ENCODE measurements around the gene KLHL18.
"Not testable (repeated sequence)": the region's sequence is repeated elsewhere in the genome, so short reads cannot be mapped to it uniquely, and the experiment has no call there.

KLHL18 gene

DNA sequence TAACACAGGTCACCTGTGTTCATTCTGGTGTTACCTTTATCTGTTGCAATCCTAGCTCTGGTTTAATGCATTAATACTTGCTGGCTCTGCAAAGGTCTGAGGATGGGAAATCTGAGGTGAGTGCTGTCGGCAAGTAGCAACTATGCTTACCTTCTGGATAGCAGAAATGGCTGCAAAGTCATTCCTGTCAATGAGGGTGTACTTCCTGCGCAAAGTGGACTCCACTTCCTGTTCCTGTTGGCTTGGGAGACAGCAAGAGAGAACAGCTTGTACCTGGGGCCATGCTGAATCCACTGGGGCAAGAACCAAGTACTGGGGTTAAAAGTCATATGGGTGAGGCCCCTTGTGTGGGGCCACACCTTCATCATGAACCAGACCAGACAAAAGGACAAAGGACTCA lies 37.5 kb upstream of the KLHL18 start:
- DNase-seq (ENCODE audit: extremely low spot score), result no peak
- TF ChIP-seq FOXM1 (IDR thresholded peaks at IDR 0.05; ENCODE audit: borderline replicate concordance) (no peak), ELF4 (IDR thresholded peaks at IDR 0.05) (no peak), ZNF384 (IDR thresholded peaks at IDR 0.05) (no peak), SP1 (IDR thresholded peaks at IDR 0.05) (no peak), FOXA1 (IDR thresholded peaks at IDR 0.05) (no peak), BHLHE40 (IDR thresholded peaks at IDR 0.05; ENCODE audit: borderline replicate concordance) (no peak), ARNT (IDR thresholded peaks at IDR 0.05) (no peak), CTBP1 (IDR thresholded peaks at IDR 0.05; ENCODE audit: borderline replicate concordance) (no peak), PKNOX1 (IDR thresholded peaks at IDR 0.05) (no peak), LEF1 (IDR thresholded peaks at IDR 0.05; ENCODE audit: borderline replicate concordance) (no peak)
- POLR2A ChIA-PET, result no interaction called here
- CTCF ChIA-PET, result no interaction called here

GRCh38 chr3:47247131-47248064 lies 35.3 kb upstream of the KLHL18 start:
- TF ChIP-seq ELF4 (IDR thresholded peaks at IDR 0.05) (no peak), ARNT (IDR thresholded peaks at IDR 0.05) (no peak), LEF1 (IDR thresholded peaks at IDR 0.05; ENCODE audit: borderline replicate concordance) (no peak), HDGF (IDR thresholded peaks at IDR 0.05; ENCODE audit: borderline replicate concordance) (no peak), NFRKB (IDR thresholded peaks at IDR 0.05) (no peak), ZNF384 (IDR thresholded peaks at IDR 0.05) (no peak), FOXM1 (IDR thresholded peaks at IDR 0.05; ENCODE audit: borderline replicate concordance) (no peak), CTBP1 (IDR thresholded peaks at IDR 0.05; ENCODE audit: borderline replicate concordance) (no peak), BHLHE40 (IDR thresholded peaks at IDR 0.05; ENCODE audit: borderline replicate concordance) (no peak), PKNOX1 (IDR thresholded peaks at IDR 0.05) (no peak), SP1 (IDR thresholded peaks at IDR 0.05) (no peak), TARDBP (IDR thresholded peaks at IDR 0.05) (no peak), SUZ12 (IDR thresholded peaks at IDR 0.05) (no peak), FOXA1 (IDR thresholded peaks at IDR 0.05) (no peak), L3MBTL2 (conservative IDR thresholded peaks at IDR 0.05) (no peak), FOXK2 (IDR thresholded peaks at IDR 0.05) (no peak)
- DNase-seq (ENCODE audit: extremely low spot score), result no peak
- CTCF ChIA-PET, result interaction anchor here (0.7 kb wide), 1 partner anchor 76 kb away, joined by 5 read pairs; no protein-coding TSS in a partner anchor
- POLR2A ChIA-PET, result no interaction called here

DNA sequence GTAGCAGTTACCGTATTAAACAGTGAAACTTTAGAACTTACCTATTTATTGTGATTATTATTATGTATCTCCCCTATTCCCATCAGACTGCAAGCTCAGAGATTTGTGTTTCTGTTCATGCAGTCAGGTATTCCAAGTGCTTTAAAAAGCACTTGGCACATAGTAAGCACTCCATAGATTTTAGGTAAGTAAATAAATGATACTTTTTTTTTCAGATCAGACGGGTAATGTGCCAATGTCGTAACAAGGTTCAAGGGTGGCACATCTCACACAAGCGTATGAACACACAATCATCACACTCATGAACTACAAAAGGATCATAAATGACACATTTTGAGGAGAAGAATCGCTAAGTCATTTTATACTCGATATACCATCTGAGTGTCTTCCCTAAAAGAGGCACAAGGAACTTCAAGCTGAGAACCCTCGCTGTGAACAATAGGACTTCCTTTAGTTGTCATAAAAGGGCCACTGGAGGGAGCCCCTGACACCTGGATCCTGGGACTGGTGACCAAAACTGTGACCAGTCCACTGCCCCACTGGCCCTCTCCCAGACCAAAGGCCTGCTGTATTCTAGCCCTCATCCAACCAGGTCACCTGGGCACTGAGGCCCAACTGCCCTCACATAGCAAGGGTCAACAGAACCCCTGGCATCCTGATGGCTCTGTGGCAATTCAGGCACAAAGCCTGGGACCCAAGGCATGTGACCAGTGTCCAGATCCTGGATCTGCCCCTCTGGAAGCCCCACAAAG lies 32.3 kb upstream of the KLHL18 start:
- no peak for TF ChIP-seq TARDBP (IDR thresholded peaks at IDR 0.05)
- POLR2A ChIA-PET, result interaction anchor here (1.2 kb wide), 1 partner anchor 32 kb away, joined by 3 read pairs; the partner anchor contains the start of genes KIF9 and KLHL18
- DNase-seq (ENCODE audit: extremely low spot score), result peak; percentile 45
- CTCF ChIA-PET, result interaction anchor here (1.0 to 1.3 kb wide), 3 partner anchors 17 to 74 kb away, joined by 3 to 5 read pairs (median 3); no protein-coding TSS in a partner anchor

- POLR2A ChIA-PET; DNase-seq (ENCODE audit: extremely low spot score): not testable (repeated sequence)
- CTCF ChIA-PET, result interaction anchor here (1.0 to 1.3 kb wide), 3 partner anchors 16 to 73 kb away, joined by 3 to 5 read pairs (median 3); no protein-coding TSS in a partner anchor
Measured at GRCh38 chr3:47251085-47251484, 31.7 kb upstream of the KLHL18 start.

DNA sequence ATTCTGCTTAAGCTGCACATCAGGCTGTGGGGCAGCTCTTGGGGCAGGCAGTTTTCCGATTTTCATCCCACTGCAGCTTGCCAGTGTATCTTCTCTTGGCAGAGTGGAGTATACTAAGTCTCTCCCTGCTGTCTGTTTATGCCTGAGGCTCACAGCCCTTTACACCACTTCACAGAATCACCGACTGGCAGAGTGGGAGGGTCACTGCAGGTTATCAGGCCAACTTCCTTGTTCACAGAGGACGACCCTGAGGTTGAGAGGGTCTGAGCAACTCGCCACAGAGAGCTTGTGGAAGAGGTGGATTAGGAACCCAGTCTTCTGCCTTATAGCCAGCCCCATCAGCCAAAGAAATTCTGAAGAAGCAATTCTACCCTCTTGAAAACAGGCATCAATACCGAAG lies 31.1 kb upstream of the KLHL18 start:
- ChIA-PET CTCF (no interaction called here), POLR2A (no interaction called here)
- no peak for DNase-seq (ENCODE audit: extremely low spot score)
- TF ChIP-seq ARNT (IDR thresholded peaks at IDR 0.05) (no peak), FOXM1 (IDR thresholded peaks at IDR 0.05; ENCODE audit: borderline replicate concordance) (no peak), SP1 (IDR thresholded peaks at IDR 0.05) (no peak), FOXK2 (IDR thresholded peaks at IDR 0.05) (no peak)

DNA sequence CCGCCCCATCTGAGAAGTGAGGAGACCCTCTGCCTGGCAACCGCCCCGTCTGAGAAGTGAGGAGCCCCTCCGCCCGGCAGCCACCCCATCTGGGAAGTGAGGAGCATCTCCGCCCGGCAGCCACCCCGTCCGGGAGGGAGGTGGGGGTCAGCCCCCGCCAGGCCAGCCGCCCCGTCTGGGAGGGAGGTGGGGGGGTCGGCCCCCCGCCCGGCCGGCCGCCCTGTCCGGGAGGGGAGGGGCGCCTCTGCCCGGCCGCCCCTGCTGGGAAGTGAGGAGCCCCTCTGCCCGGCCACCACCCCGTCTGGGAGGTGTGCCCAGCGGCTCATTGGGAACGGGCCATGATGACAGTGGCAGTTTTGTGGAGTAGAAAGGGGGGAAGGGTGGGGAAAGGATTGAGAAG lies 26.4 kb upstream of the KLHL18 start:
- POLR2A ChIA-PET, result not testable (repeated sequence)

DNA sequence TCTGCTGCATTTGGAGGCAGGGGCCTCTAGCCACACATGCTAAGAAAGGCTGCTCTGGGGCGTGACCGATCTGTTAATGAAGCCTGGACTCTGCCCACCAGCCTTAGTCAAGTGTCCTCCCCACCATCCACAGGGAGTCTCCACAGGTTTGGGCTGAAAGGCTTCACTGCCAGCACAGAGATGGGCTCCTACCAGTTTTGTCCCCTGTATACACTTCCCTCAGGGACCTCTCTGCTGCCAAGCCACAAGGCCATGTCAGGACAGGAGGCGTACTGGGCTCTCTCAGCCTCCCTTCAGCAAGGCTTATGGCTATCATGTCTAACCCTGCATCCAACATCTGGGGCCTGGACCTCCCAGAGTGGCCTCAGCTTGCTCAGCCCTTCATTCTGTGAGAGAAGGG lies 23.6 kb upstream of the KLHL18 start:
- TF ChIP-seq FOXK2 (IDR thresholded peaks at IDR 0.05) (no peak), ELF4 (IDR thresholded peaks at IDR 0.05) (no peak), SUZ12 (IDR thresholded peaks at IDR 0.05) (no peak), PKNOX1 (IDR thresholded peaks at IDR 0.05) (no peak), FOXA1 (IDR thresholded peaks at IDR 0.05) (no peak)
- CTCF ChIA-PET, result no interaction called here
- DNase-seq (ENCODE audit: extremely low spot score), result no peak
- POLR2A ChIA-PET, result no interaction called here

More for the DNA sequence above, 26.4 kb upstream of the KLHL18 start:
- DNase-seq (ENCODE audit: extremely low spot score); CTCF ChIA-PET: not testable (repeated sequence)
